ENCODE data around the gene CDC123. TPM values are rescaled to one million over a fixed set of nuclear protein-coding genes. Genes with fewer than 3 reads are reported as not detected.
A peak's percentile ranks its signal among the peaks of the same experiment; 100 is the strongest.

CDC123 gene
- polyA plus RNA-seq, 2 of the 4 experiments (the other 2 are of a cell fraction): 164 to 195 TPM

DNA sequence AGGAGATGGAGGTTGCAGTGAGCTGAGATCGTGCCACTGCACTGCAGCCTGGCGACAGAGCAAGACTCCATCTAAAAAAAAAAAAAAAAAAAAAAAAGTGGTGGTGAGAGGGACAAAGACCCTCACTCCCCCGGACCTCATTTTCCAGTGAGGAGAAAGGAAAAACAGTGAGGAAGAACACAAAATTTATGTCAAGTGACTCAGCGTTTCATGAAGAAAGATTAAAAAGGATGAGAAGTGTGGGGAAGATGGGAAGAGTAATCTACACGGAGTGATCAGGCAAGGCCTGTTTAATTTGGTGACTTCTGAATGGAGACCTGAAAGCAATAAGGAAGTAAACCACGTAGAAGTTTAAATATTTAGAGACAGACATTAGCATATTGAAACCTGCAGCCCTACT is 7.3 kb upstream of the CDC123 start:
- Histone ChIP-seq H3K4me3 (no peak overlapping the region), H3K4me2 (no peak overlapping the region), H3K9me3 (no peaks in the 10 kb centered on the region), H3K27ac (no peak overlapping the region), H3K4me1 (peaks cover 8% of the 10 kb centered on the region)
- WGBS (ENCODE audit: missing lambda C conversion rate): 85% methylated on average over 6 of the region's 6 CpGs
- POLR2A ChIA-PET: no interaction called here
- ATAC-seq (no peak), FAIRE-seq (no peak), DNase-seq (ENCODE audit: low read depth in 1 of 2, low spot score in 1 of 2) (no peak)
- CTCF ChIA-PET: no interaction called here
- TF ChIP-seq MAFK (IDR thresholded peaks at IDR 0.05; ENCODE audit: partially characterized antibody): peak; percentile 26
- no peak for TF ChIP-seq TP53 (CRISPR knock-in tag; IDR thresholded peaks at IDR 0.05)

- DNase-seq (ENCODE audit: low read depth in 1 of 2, low spot score in 1 of 2): no peak
- no peak for ATAC-seq
- CTCF ChIA-PET: no interaction called here
- FAIRE-seq: no peak
- WGBS (ENCODE audit: missing lambda C conversion rate): 93% methylated on average over 10 of the region's 10 CpGs
- Histone ChIP-seq H3K4me2 (no peak overlapping the region), H3K4me3 (no peak overlapping the region), H3K4me1 (peaks cover 16% of the 10 kb centered on the region), H3K9me3 (no peaks in the 10 kb centered on the region), H3K27ac (no peak overlapping the region)
- POLR2A ChIA-PET: no interaction called here
- no peak for TF ChIP-seq BCL3 (IDR thresholded peaks at IDR 0.05)
- no peak for TF ChIP-seq ZSCAN20 (CRISPR knock-in tag; IDR thresholded peaks at IDR 0.05)
- no peak for TF ChIP-seq HOXB13 (CRISPR knock-in tag; IDR thresholded peaks at IDR 0.05; ENCODE audit: low read depth)
- no peak for TF ChIP-seq ZC3H11A (IDR thresholded peaks at IDR 0.05)
- TF ChIP-seq, protein P1, sequence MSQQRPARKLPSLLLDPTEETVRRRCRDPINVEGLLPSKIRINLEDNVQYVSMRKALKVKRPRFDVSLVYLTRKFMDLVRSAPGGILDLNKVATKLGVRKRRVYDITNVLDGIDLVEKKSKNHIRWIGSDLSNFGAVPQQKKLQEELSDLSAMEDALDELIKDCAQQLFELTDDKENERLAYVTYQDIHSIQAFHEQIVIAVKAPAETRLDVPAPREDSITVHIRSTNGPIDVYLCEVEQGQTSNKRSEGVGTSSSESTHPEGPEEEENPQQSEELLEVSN (IDR thresholded peaks at IDR 0.05; ENCODE audit: borderline replicate concordance, low read depth): no peak
- TF ChIP-seq SREBF2 (IDR thresholded peaks at IDR 0.05): no peak
- no peak for TF ChIP-seq JUNB (IDR thresholded peaks at IDR 0.05)
- no peak for TF ChIP-seq MAZ (IDR thresholded peaks at IDR 0.05; ENCODE audit: borderline replicate concordance, low read depth, low read length)
- TF ChIP-seq MAFK (IDR thresholded peaks at IDR 0.05; ENCODE audit: partially characterized antibody): no peak
- TF ChIP-seq PHF8 (IDR thresholded peaks at IDR 0.05; ENCODE audit: borderline replicate concordance, low read depth): no peak
- TF ChIP-seq MAX (IDR thresholded peaks at IDR 0.05): no peak
- no peak for TF ChIP-seq FOSB (CRISPR knock-in tag; IDR thresholded peaks at IDR 0.05)
- no peak for TF ChIP-seq EP300 (IDR thresholded peaks at IDR 0.05)
These were observed 6.6 kb upstream of the CDC123 start for GRCh38 chr10:12189426-12189825.

GRCh38 chr10:12191715-12192114 is 4.3 kb upstream of the CDC123 start:
- H3K4me2 ChIP-seq: no peak overlapping the region
- H3K4me1 ChIP-seq: peaks cover 17% of the 10 kb centered on the region
- TF ChIP-seq ZSCAN20 (CRISPR knock-in tag; IDR thresholded peaks at IDR 0.05) (no peak), POLR2AphosphoS2 (conservative IDR thresholded peaks at IDR 0.05; ENCODE audit: low read length) (no peak), CHD4 (IDR thresholded peaks at IDR 0.05; ENCODE audit: borderline replicate concordance) (no peak), JUNB (IDR thresholded peaks at IDR 0.05) (no peak), GATA3 (IDR thresholded peaks at IDR 0.05; ENCODE audit: borderline replicate concordance) (no peak), BCL3 (IDR thresholded peaks at IDR 0.05) (no peak), ZNF302 (CRISPR knock-in tag; IDR thresholded peaks at IDR 0.05) (no peak), RNF2 (IDR thresholded peaks at IDR 0.05; ENCODE audit: borderline replicate concordance, low read depth) (no peak), TP53 (CRISPR knock-in tag; IDR thresholded peaks at IDR 0.05) (no peak), FOSB (CRISPR knock-in tag; IDR thresholded peaks at IDR 0.05) (no peak), CBX2 (IDR thresholded peaks at IDR 0.05; ENCODE audit: borderline replicate concordance, low read depth) (no peak), HDAC2 (IDR thresholded peaks at IDR 0.05) (no peak), RAD21 (conservative IDR thresholded peaks at IDR 0.05 in 1 of 2, IDR thresholded peaks at IDR 0.05 in 1 of 2) (no peak), BHLHE40 (IDR thresholded peaks at IDR 0.05; ENCODE audit: low read depth, low read length) (no peak), MAX (IDR thresholded peaks at IDR 0.05) (no peak), REST (IDR thresholded peaks at IDR 0.05) (no peak)
- TF ChIP-seq, protein P2, sequence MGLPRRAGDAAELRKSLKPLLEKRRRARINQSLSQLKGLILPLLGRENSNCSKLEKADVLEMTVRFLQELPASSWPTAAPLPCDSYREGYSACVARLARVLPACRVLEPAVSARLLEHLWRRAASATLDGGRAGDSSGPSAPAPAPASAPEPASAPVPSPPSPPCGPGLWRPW (IDR thresholded peaks at IDR 0.05): no peak
- FAIRE-seq: no peak
- no peak overlapping the region for H3K27ac ChIP-seq
- no peak overlapping the region for H3K4me3 ChIP-seq
- no peak for ATAC-seq
- whole genome bisulfite sequencing (ENCODE audit: missing lambda C conversion rate): 80% methylated on average over 3 of the region's 3 CpGs
- H3K9me3 ChIP-seq: no peaks in the 10 kb centered on the region
- no peak for DNase-seq (ENCODE audit: low read depth in 1 of 2, low spot score in 1 of 2)
- ChIA-PET POLR2A (no interaction called here), CTCF (interaction anchor here (0.7 to 1.5 kb wide), 4 partner anchors 23 to 409 kb away, joined by 3 to 4 read pairs (median 4); no protein-coding TSS in a partner anchor)
